PC-9 (cell line): ENCODE measurements around the gene ARHGAP18.

ENCODE experiments used
- CTCF ChIP-seq: fragments of 200-600 bp; sonication (generic); conservative IDR thresholded peaks from 2 replicates; pipeline ENCODE4 v1.6.1; 2017; ENCODE audit warnings: mixed run types, antibody characterized with exemption, mild to moderate bottlenecking, moderate library complexity
- EZH2 ChIP-seq: fragments of 200-600 bp; sonication (generic); IDR thresholded peaks from 2 replicates; pipeline ENCODE4 v1.8.0; 2017; ENCODE audit warnings: antibody characterized with exemption, low read depth

GRCh38 chr6:129653229-129653628 lies 56.7 kb downstream of the ARHGAP18 start:
- TF ChIP-seq CTCF, result no peak
- no peak for TF ChIP-seq EZH2
